ENCODE results near the gene SMAD7.

The SMAD7 gene

DNA sequence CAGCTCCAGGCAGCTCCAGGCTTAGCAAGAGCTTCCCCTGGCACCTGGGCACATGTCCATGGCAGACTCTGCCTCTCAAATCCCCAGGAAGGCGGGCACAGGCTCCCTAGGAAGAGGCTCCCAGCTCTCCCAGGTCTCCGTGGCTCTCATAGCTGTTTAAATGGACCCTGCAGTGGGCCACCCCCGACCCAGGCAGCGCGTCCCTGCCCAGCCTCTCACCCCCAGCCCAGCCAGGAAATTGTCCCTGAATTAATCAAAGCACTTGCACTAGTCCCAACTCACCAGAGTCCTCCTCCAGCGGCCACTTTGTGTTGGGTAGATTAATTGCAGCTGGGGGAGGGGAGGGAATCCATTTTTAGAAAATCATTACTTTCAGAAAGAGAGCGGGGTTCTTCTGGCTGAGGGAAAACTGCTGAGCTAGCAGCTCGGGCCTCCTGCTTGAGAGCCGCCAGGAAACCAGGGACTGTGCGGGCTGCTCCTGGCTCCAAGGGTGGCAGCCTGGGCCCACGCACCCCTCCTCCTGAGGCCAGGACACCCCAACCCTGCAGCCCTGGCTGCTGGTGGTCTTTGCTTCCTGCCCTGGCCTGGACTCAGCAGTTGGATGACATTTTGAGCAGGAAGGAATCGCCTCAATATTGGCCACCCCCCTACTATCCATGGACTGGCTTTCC lies 36.0 kb downstream of the SMAD7 start:
- no peak for DNase-seq

DNA sequence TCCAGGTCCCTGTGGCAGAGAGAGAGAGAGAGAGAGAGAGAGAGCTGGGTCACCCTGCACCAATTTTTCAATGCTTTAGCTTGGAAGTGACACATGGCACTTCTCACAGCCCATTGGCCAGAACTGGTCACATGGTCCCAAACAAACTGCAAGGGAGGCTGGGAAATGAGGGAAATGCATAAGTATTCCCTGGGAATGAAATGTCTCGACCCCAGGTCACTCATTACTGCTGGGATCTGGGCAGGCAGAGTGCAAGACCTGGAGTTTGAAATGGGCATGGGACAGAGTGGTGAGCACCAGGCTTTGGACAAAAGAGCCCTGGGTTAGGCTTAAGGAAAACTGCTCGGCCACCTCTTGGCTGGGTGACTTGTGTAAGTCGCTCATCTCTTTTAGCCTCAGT lies 37.0 kb downstream of the SMAD7 start:
- DNase-seq: no peak

DNA sequence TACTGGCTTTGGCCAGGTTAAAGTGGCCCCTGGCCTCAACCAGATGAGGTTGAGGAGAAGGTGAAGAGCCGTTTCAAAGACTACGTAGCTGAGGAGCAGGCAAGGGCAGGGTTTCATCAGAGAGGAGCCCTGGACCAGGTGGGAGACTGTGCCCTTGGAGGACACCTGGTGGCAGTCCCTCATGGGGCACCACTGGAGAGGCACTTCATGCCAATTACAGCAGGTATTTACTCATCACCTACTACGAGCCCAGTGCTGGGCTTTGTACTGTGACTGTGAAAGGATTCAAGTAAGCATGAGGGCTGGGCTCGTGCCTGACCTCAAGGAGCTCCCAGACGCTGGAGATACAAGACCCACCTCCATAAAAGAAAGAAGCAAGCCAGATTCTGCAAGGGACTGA lies 37.6 kb downstream of the SMAD7 start:
- peak; percentile 36 to 48 for DNase-seq

DNA sequence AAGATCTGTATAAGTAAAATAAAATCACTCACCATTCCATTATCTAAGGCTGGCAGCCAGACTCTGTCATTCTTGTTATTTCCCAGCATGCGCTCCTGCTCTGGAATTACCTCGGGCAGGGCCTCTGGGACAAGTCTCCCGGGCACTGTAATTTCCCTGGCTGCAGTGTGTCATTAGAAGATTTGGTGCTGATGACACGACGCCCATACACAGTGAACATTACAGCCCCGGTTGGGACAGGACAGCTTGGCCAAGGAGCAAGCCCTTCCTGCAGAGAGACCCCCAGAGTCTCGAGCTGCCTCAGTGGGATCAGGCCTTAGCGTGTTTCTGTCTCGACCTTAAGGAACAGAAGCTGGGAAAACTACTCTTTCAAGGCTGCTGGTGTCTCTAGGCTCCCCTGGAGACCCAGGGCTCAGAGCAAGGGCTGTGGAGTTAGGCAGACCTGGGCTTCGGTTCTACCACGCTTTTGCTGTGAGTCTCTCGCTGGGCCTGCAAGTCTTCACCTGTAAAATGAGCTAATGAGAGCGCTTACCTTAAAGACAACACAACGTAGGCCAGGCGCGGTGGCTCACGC lies 39.7 kb downstream of the SMAD7 start:
- no peak for DNase-seq

DNA sequence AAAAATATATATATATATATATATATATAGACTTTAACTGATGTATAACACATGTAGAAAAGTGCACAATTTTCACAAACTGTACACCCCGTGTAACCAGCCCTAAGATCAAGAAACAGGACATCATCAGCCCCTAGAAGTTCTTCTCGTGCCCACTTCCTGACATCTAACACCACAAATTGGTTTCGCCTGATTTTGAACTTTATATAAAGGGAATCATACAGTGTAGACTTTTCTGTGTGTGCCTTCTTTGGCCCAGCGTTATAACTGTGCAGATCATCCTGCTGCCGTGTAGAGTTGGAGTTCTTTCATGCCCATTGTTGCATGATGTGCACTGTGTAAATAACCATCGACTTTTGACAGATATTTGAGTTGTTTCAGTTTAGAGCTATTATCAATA lies 41.0 kb downstream of the SMAD7 start:
- DNase-seq: no peak

DNA sequence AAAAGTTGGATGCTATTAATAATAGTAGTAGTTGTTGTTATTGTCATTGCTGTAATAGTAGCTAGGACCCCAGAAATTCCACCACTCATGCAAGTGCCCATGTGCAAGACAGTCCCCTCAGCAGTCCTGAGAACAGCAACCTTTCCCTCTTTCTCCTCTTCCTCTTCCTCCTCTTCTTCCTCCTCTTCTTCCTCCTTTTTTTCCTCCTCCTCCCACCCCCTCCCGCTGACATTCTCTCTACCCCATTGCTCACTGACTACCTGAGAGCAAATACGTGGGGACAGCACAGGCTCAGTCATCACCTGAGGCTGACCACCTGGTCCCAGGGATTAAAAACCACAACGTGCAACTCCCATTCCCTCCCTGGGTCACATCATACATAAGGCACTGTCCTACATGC lies 41.8 kb downstream of the SMAD7 start:
- no peak for DNase-seq

DNA sequence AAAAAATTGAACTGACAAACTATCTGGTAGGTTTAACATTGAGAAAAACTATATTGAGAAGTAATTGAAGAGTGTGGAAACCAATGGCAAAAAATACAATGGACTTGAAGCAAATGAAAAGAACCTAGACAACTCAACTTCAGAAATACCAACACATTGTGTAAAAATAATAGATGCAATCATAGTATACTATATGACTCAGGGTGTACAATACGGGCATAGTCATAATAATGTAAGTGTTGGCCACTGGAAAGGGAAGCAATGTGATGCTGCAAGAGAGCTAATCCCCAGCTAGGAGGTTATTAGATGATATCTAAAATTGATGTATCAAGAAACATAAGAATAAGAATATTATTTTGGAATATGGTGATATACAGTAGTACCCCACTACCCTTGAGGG lies 45.3 kb downstream of the SMAD7 start:
- DNase-seq: no peak

DNA sequence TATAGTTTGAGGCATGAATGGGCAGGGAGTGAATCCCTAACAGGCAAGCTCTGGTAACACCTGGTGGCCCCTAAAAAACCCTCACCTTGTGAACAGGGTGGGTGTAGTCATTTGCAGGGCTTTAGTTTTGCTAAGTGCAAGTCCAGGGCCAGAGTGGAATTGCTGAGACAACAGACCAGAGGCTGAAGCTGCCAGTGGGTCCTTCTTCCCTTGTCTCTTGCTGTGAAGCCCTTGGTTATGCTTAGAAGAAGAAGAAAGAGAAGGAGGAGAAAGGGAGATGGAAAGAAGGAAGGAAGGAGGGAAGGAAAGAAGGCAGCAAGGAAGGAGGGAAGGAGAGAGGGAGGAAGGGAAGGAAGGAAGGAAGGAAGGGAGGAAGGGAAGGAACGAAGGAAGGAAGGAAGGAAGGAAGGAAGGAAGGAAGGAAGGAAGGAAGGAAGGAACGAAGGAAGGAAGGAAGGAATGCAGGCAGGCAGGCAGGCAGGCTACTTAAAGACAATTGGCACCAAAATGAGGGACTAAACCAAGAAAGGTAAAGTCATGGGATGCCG lies 45.8 kb downstream of the SMAD7 start:
- no peak for DNase-seq

DNA sequence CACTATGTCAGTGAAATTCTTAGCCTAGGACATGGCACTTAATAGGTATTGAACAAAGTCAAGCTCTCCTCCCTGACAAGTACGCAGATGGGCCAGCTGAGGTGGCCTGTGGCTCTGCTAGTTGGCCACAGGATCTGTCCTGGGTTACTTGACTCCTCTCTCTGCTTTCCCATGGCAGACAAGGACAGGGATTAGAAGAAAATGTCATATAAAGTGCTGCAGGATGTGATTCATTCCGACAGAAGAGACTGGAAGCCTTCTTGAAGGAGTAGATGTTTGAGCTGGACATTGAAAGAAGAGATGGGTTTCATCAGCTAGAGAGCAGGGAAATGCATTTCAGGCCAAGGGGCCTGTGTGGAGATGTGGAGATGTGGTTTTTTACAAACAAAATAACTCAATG lies 46.7 kb downstream of the SMAD7 start:
- no peak for DNase-seq

DNA sequence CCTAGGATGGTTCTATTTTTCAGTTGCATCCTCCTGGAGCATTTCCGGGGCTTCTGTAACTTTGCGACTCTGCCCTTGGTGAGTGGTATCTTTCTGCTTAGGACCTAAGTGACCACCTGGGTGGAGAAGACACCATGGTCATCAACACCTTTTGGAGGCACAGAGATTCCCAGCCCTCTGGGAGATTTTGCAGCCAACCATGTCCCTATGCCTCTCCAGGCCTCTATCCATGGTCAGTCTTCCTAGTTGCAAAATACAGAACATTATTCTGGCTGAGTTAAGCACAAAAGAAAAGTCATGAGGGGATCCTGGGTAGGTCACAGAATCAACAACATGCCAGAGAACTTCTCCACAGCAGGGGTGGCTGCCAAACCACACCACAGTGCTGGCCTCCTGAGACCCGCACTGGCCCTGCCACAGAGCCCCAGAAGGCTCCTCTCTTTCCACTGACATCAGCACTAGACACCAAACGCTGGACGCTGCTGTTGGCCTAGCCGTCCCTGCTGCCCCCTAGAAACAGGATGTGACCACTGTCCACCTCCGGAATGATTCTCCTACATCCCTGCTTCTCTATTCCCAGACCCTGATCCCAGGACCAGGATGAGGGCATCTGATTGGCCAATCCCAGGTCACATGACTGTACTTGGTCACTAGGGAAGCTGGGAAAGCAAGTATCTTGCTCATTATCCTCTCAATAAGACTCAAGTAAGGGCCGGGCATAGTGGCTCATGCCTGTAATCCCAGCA lies 47.7 kb downstream of the SMAD7 start:
- DNase-seq: no peak

DNA sequence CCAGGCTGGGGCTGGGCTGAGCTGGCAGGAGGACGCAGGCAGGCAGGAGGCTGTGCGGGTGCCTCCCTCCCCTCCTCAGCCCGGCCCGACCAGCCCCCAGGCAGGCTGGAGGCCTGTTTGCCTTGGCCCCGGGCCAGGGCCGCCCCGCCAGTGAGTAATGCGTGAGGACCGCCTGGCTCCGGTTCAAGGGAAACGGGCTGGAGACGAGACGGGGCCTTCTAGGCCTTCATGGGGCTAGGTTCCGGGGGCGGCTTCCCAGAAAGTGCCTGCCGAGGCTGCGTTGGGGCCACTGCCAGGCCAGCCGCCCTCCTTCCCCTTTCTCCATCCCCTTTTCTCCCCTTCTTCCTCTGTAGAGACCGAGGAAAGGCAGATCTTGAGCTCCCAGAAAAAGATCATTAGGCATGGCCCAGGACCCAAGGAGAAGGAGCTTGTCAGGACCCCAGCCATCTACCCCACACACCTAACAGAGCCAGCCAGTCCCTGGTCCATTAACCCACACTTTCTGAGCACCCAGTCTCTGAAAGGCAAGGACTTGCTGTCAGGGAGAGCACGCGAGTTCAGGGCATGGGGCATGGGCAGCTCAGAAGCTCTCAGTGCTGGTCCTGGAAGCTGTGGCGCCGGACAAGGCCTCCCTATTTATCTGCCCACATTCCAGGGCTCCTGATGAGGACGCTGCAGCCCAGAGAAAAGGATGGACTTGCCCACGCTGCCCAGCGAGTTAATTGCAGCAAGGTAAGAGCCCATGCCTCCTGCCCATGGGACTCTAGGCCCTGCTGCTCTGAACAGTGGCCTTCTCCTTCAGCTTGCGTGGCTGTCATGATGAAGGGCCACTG lies 48.5 kb downstream of the SMAD7 start:
- DNase-seq: no peak

DNA sequence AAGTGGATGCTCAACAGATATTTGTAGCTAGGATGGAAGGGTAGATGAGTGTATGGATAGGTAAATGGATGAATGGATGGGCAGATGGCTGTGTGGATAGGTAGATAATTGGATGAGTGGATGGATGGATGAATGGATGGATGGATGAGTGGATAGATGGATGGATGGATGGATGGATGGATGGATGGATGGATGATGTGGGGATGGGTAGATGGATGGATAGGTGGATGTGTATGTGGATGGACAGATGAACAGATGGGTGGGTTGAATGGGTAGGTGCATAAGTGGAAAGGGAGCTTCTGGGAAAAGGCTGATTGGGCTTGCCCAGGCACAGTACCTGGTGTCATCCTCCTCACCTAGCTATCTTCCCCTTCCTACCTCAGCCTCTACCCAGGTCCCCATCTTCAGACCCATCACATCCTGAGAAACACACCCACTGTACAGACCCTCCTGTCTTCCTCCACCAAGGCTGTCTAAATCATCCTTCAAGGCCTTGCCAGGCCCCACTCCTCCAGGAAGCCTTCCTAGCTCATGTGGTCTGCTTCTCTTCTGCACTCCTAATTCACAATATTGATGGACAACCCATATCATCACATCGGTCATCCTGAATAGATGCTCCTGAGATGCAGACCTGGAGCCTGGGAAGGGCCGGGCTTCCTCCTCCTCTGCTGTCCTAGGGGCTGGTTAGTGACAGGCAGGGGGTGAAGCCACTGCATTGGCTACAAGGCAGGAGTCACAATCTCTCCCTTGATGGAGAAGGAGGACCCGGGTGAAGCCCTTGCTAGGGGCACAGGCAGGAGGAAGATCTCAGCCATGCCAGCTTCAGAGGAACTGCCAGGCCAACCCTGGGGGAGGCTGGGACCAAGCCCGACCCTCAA lies 49.4 kb downstream of the SMAD7 start:
- no peak for DNase-seq

DNA sequence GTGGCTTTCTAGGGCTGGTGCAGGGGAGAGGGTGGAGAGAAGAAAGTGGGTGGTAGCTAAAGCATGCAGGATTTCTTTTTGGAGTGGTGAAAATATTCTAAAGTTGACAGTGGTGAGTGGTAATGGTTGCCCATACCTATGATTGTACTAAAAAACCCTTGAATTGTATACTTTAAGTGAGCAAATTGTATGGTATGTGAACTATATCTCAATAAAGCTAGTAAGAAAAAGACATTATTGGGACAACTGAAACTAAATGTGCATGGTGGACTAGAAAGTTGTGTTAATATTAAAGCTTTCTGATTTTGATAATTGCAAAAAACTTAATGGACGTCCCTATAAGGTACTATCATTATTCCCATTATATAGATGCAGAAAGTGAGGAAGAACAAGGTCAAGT lies 50.3 kb downstream of the SMAD7 start:
- no peak for DNase-seq

DNA sequence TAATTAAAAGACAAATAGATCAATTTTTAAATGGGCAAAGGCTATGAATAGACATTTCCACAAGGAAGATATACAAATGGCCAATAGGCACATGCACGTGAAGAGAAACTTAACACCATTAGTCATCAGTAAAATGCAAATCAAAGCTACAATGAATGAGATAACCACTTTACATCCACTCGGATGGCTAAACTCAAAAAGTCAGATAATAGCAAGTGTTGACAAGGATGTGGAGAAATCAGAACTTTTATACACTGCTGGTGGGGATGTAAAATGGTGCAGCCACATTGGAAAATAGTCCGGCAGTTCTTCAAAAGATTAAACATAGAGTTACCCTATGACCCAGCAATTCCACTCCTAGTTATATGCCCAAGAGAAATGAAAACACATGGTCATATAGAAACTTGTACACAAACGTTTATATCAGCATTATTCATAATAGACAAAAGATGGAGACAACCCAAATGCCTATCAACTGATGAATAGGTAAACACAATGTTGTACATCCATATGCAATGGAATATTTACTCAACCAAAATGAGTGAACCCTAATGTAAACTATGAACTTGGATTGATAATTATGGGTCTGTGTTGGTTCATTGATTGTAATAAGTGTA lies 51.1 kb downstream of the SMAD7 start:
- no peak for DNase-seq

DNA sequence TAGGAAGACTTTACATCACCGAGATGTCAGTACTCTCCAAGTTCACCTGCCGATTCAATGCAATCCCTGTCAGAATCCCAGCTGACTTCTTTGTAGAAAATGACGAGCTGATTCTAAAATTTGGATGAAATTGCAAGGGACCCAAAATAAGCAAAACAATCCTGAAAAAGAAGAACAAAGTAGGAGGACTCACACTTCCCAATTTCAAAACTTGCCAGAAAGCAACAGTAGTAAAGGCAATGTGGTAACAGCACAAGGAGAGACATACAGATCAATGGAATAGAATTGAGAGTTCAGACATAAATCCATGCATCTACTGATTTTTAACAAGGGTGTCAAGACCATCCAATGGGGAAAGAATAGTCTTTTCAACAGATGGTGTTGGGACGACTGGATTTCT lies 52.2 kb downstream of the SMAD7 start:
- no peak for DNase-seq

DNA sequence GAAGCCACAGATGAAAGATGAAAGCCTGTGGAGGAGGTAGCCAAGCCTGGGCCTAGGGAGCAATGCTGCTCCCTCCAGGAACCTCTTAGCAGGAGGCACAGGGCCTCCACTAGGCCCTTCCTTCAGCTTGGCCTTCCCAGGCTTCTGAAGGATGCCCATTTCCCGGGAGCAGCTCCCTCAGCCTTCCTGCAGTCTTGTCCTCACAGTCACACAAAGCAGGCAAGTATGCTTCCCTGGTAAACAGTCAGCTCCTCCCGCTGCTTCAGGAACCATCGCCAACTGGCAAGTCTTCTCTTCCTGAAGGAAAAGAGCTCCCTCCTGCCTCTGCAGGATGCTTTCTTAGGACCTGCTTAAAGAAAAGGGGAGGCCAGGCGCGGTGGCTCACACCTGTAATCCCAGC lies 53.2 kb downstream of the SMAD7 start:
- DNase-seq: no peak

DNA sequence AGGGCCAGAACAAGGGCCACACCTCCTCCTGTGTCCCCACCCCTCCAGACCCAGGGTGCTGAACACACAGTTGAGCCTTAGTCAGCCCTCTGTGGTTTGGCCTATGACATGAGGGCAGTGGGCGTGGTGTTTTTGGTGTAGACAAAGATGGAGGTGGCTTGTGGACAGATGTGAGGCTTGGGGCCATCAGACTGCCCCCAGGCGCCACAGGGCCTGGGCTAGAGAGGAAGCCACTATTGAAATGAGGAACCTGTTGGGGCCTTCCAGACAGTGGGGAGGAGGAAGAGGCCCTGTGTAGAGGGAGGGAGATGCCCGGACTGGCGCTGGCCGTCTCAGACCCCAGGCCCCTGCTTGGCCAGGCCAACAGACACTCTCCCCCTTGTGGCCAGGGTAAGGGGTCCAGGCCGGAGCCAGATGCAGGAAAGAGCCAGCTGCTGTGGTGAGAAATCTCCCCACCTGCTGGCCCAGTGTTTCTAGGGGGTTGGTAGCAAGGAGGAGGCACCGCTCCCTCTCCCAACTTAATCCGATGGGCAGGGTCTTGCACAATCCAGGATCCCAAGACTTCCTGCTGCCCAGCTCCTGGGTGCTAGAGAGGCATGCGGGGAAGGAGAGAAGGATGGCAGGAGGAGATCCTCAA lies 53.8 kb downstream of the SMAD7 start:
- no peak for DNase-seq

DNA sequence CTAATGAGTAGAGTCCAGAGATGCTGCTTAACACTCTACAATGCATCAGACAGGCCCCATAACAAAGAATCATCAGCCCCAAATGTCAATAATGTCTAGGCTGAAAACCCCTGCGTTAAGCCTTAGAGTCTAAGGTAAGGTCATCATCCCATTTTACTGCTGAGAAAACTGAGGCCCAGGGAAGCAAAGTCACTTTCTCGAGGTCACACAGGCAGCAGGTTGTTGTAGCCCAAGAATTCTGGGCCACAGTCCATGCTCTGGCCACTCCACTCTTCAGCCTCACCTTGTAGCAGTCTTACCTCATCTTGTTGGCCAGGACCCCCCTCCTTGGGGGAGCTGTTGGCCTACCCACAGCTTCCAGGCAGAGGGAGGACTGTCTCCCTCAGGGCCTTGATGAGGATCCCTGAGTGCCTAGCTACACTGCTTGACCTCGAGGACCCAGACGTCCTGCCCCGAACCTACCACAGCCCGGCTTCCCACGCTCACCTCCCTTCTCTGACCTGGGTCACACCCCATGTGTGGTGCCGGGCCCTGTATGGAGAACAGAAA lies 54.4 kb downstream of the SMAD7 start:
- no peak for DNase-seq

DNA sequence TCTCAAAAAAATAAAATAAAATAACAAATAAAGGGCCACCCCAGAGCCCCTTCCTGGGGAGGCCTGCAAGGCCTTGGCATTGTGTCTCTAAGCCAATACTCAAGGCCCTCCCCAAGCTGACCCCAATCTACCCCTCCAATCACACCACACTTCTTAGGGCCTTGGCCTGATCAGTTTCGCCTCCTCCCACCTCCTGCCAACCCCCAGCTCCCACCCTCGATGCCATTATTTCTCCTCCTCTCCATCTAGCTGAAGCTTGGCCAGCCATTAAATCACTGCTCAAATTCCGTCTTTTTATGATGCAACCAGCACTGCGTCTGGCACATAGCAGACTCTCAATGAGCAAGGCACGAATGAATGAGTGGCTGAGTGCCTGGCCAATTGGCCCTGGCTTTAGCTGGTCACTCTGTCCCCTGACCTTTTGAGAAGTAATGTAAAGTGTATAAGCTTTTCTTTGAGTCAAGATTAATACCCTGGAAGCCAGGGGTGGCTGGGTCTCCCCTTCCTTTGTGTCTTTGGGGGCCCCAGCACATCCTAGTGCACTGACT lies 55.9 kb downstream of the SMAD7 start:
- DNase-seq: no peak

All from stimulated activated CD4-positive, alpha-beta T cell treated with anti-CD3 and anti-CD28 coated beads, Interleukin-4, amount 100 ng/mL, for 4 hours (primary cell).